ENCODE measurements around the gene ALX1. TPM values are rescaled to one million over a fixed set of nuclear protein-coding genes. Genes with fewer than 3 reads are reported as not detected.
"Not testable (repeated sequence)": the region's sequence is repeated elsewhere in the genome, so short reads cannot be mapped to it uniquely, and the experiment has no call there.

The ALX1 gene
- total RNA-seq, 2 experiments from 2014 or later: not detected

DNA sequence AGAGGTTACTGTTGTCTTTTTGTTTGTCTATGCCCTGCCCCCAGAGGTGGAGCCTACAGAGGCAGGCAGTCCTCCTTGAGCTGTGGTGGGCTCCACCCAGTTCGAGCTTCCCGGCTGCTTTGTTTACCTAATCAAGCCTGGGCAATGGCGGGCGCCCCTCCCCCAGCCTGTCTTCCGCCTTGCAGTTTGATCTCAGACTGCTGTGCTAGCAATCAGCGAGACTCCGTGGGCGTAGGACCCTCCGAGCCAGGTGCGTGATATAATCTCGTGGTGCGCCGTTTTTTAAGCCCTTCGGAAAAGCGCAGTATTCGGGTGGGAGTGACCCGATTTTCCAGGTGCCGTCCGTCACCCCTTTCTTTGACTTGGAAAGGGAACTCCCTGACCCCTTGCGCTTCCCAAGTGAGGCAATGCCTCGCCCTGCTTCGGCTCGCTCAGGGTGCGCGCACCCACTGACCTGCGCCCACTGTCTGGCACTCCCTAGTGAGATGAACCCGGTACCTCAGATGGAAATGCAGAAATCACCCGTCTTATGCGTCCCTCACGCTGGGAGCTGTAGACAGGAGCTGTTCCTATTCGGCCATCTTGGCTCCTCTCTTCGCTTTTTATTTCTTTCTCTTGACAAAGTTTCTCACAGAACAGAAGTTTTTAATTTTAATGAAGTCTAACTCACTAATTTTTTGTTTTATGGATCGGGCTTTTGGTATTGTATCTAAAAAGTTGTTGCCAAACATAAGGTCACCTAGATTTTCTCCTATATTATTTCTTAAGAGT is 38.0 kb downstream of the ALX1 start:
- POLR2A ChIA-PET; DNase-seq; ATAC-seq (ENCODE audit: low read depth); H3K27me3 Mint-ChIP-seq; H3K9me3 Mint-ChIP-seq; H3K4me3 Mint-ChIP-seq; H3K4me1 Mint-ChIP-seq; H3K36me3 Mint-ChIP-seq; H3K27ac Mint-ChIP-seq: not testable (repeated sequence)

DNA sequence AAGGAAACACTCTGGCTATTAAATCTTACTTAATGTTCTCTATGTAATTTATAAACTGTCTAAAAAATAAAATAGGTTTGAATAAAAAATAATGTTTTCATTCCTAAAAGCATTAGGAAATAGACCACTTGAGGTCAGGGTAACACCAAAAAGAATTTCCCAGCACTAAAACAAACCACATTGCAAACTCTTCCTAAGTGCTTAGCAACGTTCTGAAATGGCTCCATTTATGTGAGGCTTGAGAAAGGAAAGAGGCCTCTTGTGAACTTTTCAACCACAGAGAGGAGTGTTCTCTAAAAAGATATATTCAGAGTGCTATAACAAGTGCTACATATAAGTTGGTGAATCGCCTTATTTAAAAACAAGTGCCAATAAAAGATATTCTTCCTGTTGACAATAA is 42.7 kb downstream of the ALX1 start:
- ATAC-seq (ENCODE audit: low read depth) (no peak), DNase-seq (no peak)
- Mint-ChIP-seq H3K4me1 (no peaks in the 10 kb centered on the region), H3K27me3 (no peaks in the 10 kb centered on the region), H3K36me3 (no peaks in the 10 kb centered on the region), H3K27ac (no peak overlapping the region), H3K9me3 (no peaks in the 10 kb centered on the region), H3K4me3 (no peak overlapping the region)
- POLR2A ChIA-PET: no interaction called here

DNA sequence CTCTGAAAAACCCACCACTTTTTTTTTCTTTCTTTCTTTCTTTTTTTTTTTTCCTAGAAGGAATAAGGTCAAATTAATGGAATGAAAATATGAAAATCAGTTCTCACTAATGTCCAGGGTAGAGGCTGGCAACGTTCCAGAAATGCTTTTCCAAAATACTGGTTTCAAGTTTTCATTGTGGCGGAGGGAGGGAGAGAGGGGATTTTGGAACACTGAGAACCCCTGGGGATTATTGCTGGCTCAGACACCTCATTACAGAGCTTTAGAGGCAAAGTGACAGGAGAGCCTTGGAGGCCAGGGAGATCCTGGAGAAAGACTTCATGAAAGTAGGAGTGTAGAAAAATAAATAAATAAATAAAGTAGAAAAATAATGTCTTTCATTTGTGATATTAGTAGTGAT is 45.4 kb downstream of the ALX1 start:
- POLR2A ChIA-PET: no interaction called here
- no peaks in the 10 kb centered on the region for H3K9me3 Mint-ChIP-seq
- no peak overlapping the region for H3K4me3 Mint-ChIP-seq
- no peak for DNase-seq
- H3K36me3 Mint-ChIP-seq: no peaks in the 10 kb centered on the region
- H3K27ac Mint-ChIP-seq: no peak overlapping the region
- no peaks in the 10 kb centered on the region for H3K27me3 Mint-ChIP-seq
- no peaks in the 10 kb centered on the region for H3K4me1 Mint-ChIP-seq
- no peak for ATAC-seq (ENCODE audit: low read depth)

DNA sequence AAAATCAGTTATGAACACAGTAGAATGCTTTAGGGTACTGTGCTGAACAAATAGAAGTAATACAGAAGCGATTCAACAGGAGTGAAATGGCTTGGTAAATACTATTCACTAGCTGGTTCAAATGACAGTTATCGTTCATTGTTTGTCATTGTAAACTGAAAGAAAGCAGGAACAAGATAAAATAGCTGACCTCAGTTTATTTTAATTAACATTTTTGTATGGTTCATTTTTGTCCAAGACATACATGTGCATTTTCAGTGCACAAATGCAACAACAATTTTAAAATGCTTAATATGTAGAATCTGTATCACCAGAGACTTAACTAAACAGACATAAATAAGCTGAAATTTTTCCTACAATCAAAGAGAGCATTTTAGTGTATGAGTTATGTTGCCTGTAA is 49.9 kb downstream of the ALX1 start:
- H3K27ac Mint-ChIP-seq: no peak overlapping the region
- no peaks in the 10 kb centered on the region for H3K9me3 Mint-ChIP-seq
- no peaks in the 10 kb centered on the region for H3K4me1 Mint-ChIP-seq
- no peak overlapping the region for H3K4me3 Mint-ChIP-seq
- no peaks in the 10 kb centered on the region for H3K27me3 Mint-ChIP-seq
- POLR2A ChIA-PET: no interaction called here
- ATAC-seq (ENCODE audit: low read depth): no peak
- DNase-seq: no peak
- H3K36me3 Mint-ChIP-seq: no peaks in the 10 kb centered on the region

DNA sequence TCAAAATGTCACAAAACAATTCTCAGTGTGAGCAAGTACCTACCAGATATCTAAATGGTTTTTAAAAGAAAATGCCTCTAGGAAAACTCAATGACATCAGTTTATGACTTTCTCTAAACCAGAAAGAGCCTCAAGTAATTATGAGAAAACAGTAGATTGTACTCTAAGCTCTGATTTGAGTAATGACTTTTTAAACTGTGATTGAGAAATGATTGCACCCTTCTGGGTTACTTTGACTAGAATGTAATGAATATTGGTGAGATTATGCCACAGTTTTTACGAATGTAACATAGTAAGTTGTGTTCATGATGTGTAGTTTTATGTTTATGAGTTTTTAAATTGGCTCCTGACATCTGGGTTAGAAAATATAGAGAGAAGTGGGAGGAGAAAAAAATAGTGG is 68.8 kb downstream of the ALX1 start:
- no peak overlapping the region for H3K27ac Mint-ChIP-seq
- no peaks in the 10 kb centered on the region for H3K36me3 Mint-ChIP-seq
- DNase-seq: no peak

DNA sequence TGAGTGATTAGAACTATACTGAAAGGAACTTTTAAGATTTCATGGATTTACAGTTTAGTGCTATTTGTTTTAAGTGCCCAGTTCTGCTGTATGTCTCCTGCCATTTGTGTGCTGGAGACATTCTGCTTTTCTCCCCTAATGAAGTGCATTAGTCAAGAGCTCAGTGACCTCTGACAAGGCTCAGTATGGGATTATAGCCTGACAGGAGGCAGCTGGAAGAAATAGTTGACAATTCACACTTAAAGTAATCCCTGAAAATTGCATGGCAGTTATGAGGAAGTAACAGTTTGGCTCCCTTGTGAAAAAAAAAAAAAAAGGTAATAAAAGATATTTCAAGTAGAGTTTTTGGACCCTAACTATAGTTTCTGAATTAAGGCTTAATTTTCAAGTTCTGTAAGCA is 70.3 kb downstream of the ALX1 start:
- DNase-seq (no peak), ATAC-seq (ENCODE audit: low read depth) (no peak)
- H3K36me3 Mint-ChIP-seq: no peaks in the 10 kb centered on the region
- no peaks in the 10 kb centered on the region for H3K4me1 Mint-ChIP-seq
- POLR2A ChIA-PET: no interaction called here
- H3K9me3 Mint-ChIP-seq: no peaks in the 10 kb centered on the region
- H3K27ac Mint-ChIP-seq: no peak overlapping the region
- no peaks in the 10 kb centered on the region for H3K27me3 Mint-ChIP-seq
- H3K4me3 Mint-ChIP-seq: no peak overlapping the region

More for the DNA sequence above, 68.8 kb downstream of the ALX1 start:
- POLR2A ChIA-PET: no interaction called here
- Mint-ChIP-seq H3K4me1 (no peaks in the 10 kb centered on the region), H3K4me3 (no peak overlapping the region), H3K9me3 (no peaks in the 10 kb centered on the region), H3K27me3 (no peaks in the 10 kb centered on the region)
- ATAC-seq (ENCODE audit: low read depth): no peak

Other genes with a start within 250 kb of the ALX1 start
- gene TSPAN19, start 243.9 kb upstream of the ALX1 start, total RNA-seq: not detected
- not detected for gene LRRIQ1, start 243.9 kb upstream of the ALX1 start, total RNA-seq